Gastrocnemius medialis (tissue), 4 donors: ENCODE results near the gene NUDC. TPM values are rescaled to one million over a fixed set of nuclear protein-coding genes. Genes with fewer than 3 reads are reported as not detected.

Experiments
- ATAC-seq, 2 donors: fragments of 150-250 bp; one replicate each; pipeline ENCODE4 v1.9.1; 2016
- DNase-seq, 2 donors: peaks; one replicate each; pipeline ENCODE4 v3.0.0-alpha.2; 2019
- H3K27ac ChIP-seq, 4 donors: fragments of 200-600 bp; sonication (generic); 1 replicate in 1 of 4; 2 replicates in 3 of 4; pipeline ENCODE4 v1.5.1; 2016 to 2018; ENCODE audit warnings: mild to moderate bottlenecking in 2 of 4, moderate library complexity in 1 of 4
- H3K27me3 ChIP-seq, 3 donors: fragments of 200-600 bp; sonication (generic) in 2 of 3; 1 replicate in 1 of 3; 2 replicates in 2 of 3; pipeline versions ENCODE4 v1.5.1 to v1.6.0; 2016 to 2019; ENCODE audit warnings: mild to moderate bottlenecking in 1 of 3, moderate library complexity in 1 of 3
- H3K36me3 ChIP-seq, 2 donors: fragments of 200-600 bp; sonication (generic) in 1 of 2; one replicate each; pipeline ENCODE4 v1.5.1; 2017 to 2018
- H3K4me1 ChIP-seq, 2 donors: fragments of 200-600 bp; sonication (generic) in 1 of 2; one replicate each; pipeline ENCODE4 v1.5.1; 2016 to 2017; ENCODE audit warnings: mild to moderate bottlenecking in 2 of 2
- H3K4me3 ChIP-seq, 4 donors: fragments of 200-600 bp; sonication (generic) in 3 of 4; 1 replicate in 1 of 4; 2 replicates in 3 of 4; pipeline ENCODE4 v1.5.1; 2016 to 2019; ENCODE audit warnings: mild to moderate bottlenecking in 2 of 4
- H3K9me3 ChIP-seq, 3 donors: fragments of 200-600 bp; sonication (generic) in 2 of 3; 1 replicate in 1 of 3; 2 replicates in 2 of 3; pipeline ENCODE4 v1.5.1; 2016 to 2019
- POLR2A ChIP-seq, 2 donors: fragments of 450-650 bp; IDR thresholded peaks; one replicate each; pipeline ENCODE4 v1.6.1; 2017; ENCODE audit warnings: antibody characterized with exemption in 2 of 2, mild to moderate bottlenecking in 2 of 2, moderate library complexity in 2 of 2
- in situ Hi-C, 4 donors: fragments of 200-750 bp; cut with MboI; loops; one replicate each; pipeline versions ENCODE4 v1.15.0 to v1.8.0; 2017; ENCODE audit warnings: low sequenced_read_pairs in 4 of 4
- intact Hi-C: fragments of 100-400 bp; cut with DNase I; formaldehyde crosslinking; loops from one replicate; pipeline ENCODE4 v1.15.1; 2023; ENCODE audit warnings: low total_unique reads
- total RNA-seq, 4 donors: library from RNA; depleted of rRNA; stranded (reverse); fragments of >200 nt; gene quantifications; one replicate each; pipeline versions ENCODE4 v1.1.0 to v1.2.3, GENCODE V29; 2016
- TF ChIP-seq, protein P1 (sequence below), 5 experiments: fragments of 450-650 bp in 3 of 5; fragments of 200-600 bp in 2 of 5; sonication (generic) in 2 of 5; IDR thresholded peaks in 4 of 5; conservative IDR thresholded peaks in 1 of 5; 1 replicate in 4 of 5; 2 replicates in 1 of 5; pipeline ENCODE4 v1.5.1; 2016 to 2019; ENCODE audit warnings: antibody characterized with exemption in 5 of 5, mild to moderate bottlenecking in 3 of 5, moderate library complexity in 3 of 5

NUDC gene
- total RNA-seq, 4 donors from 2014 or later, result 39.9 to 83.5 (median 70.6) TPM

DNA sequence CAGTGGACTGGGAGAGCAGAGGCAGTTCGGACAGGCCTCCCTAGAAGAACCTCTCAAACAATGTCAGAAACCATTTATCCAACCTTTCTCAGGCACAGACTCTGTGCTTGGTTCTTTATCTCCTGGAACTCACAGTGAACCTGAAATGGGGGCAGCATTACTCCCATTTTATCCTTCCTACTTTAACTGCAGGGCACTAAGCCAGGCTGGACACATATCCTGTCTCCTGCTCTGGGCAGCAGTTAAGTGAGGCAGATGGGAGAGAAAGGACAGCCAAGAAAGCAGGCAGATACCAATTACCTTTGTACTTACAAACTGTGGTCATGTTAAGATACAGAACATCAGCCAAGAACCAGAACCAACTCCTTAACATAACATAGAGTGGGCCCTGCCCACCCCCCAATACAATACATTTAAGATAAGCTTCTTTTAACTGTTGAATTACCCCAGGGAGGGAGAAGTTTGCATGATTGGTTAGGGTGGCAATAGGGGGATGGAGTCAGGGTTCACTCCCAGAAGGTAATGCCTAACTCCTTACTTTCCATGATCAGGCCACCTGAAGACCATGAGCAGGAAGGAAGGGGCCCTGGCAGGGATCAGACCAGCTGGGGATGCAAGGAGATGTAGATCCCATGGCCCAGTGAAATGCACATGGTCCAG, 27.9 kb downstream of the NUDC start:
- DNase-seq (no peak), ATAC-seq (no peak)
- no peak overlapping the region for H3K27ac ChIP-seq
- H3K9me3 ChIP-seq, result no peaks in the 10 kb centered on the region
- intact Hi-C loops, result no loop called here
- peaks cover 3% of the 10 kb centered on the region in 2 donors for H3K4me1 ChIP-seq
- no peak for TF ChIP-seq POLR2A (IDR thresholded peaks at IDR 0.05)
- TF ChIP-seq, protein P1, sequence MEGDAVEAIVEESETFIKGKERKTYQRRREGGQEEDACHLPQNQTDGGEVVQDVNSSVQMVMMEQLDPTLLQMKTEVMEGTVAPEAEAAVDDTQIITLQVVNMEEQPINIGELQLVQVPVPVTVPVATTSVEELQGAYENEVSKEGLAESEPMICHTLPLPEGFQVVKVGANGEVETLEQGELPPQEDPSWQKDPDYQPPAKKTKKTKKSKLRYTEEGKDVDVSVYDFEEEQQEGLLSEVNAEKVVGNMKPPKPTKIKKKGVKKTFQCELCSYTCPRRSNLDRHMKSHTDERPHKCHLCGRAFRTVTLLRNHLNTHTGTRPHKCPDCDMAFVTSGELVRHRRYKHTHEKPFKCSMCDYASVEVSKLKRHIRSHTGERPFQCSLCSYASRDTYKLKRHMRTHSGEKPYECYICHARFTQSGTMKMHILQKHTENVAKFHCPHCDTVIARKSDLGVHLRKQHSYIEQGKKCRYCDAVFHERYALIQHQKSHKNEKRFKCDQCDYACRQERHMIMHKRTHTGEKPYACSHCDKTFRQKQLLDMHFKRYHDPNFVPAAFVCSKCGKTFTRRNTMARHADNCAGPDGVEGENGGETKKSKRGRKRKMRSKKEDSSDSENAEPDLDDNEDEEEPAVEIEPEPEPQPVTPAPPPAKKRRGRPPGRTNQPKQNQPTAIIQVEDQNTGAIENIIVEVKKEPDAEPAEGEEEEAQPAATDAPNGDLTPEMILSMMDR (IDR thresholded peaks at IDR 0.05 in 4 of 5, conservative IDR thresholded peaks at IDR 0.05 in 1 of 5), result no peak
- H3K4me3 ChIP-seq, result no peak overlapping the region
- no peaks in the 10 kb centered on the region for H3K27me3 ChIP-seq
- H3K36me3 ChIP-seq, result peaks cover 0 to 26% of the 10 kb centered on the region in 2 donors
- in situ Hi-C loops, result no loop called here

- in situ Hi-C loops (no loop called here), intact Hi-C loops (no loop called here)
- TF ChIP-seq, protein P1 (IDR thresholded peaks at IDR 0.05 in 4 of 5, conservative IDR thresholded peaks at IDR 0.05 in 1 of 5), result no peak
- no peak for TF ChIP-seq POLR2A (IDR thresholded peaks at IDR 0.05)
- no peaks in the 10 kb centered on the region for H3K27me3 ChIP-seq
- no peak for ATAC-seq
- no peak overlapping the region for H3K27ac ChIP-seq
- H3K4me3 ChIP-seq, result no peak overlapping the region
- peaks cover 0 to 20% of the 10 kb centered on the region in 2 donors for H3K36me3 ChIP-seq
- H3K4me1 ChIP-seq, result peaks cover 3% of the 10 kb centered on the region in 2 donors
- no peak for DNase-seq
- no peaks in the 10 kb centered on the region for H3K9me3 ChIP-seq
Measured at GRCh38 chr1:26949926-26950319, 28.4 kb downstream of the NUDC start.

DNA sequence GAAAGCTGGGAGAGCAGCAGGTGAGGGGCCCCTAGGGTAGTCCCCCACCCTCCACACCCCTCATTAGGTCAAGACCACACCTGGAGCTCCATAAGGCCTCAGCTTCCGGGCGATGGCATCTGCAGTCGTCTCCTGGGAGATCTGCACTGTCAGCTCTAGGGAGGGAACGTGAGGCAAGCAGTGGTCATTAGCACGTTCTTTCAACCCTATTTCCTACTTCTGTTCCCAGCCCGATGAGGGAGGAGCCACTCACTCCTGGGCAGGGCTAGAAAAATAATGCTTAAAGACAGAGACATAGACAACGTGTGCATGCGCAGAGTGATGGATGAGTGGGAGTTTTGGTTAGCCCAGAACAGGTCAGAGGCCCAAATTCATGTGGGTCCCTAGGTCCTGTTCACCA, 29.1 kb downstream of the NUDC start:
- in situ Hi-C loops, result no loop called here
- TF ChIP-seq POLR2A (IDR thresholded peaks at IDR 0.05), result no peak
- TF ChIP-seq, protein P1 (IDR thresholded peaks at IDR 0.05 in 4 of 5, conservative IDR thresholded peaks at IDR 0.05 in 1 of 5), result no peak
- ATAC-seq, result no peak
- peaks cover 3% of the 10 kb centered on the region in 2 donors for H3K4me1 ChIP-seq
- H3K9me3 ChIP-seq, result no peaks in the 10 kb centered on the region
- peaks cover 0 to 14% of the 10 kb centered on the region in 2 donors for H3K36me3 ChIP-seq
- H3K27me3 ChIP-seq, result no peaks in the 10 kb centered on the region
- DNase-seq, result no peak
- no peak overlapping the region for H3K4me3 ChIP-seq
- no peak overlapping the region for H3K27ac ChIP-seq
- intact Hi-C loops, result no loop called here

- TF ChIP-seq POLR2A (IDR thresholded peaks at IDR 0.05), result no peak
- TF ChIP-seq, protein P1 (IDR thresholded peaks at IDR 0.05 in 4 of 5, conservative IDR thresholded peaks at IDR 0.05 in 1 of 5), result no peak
- Histone ChIP-seq H3K36me3 (peaks cover 0 to 8% of the 10 kb centered on the region in 2 donors), H3K4me1 (peaks cover 3% of the 10 kb centered on the region in 2 donors), H3K27ac (no peak overlapping the region), H3K4me3 (no peak overlapping the region), H3K27me3 (peaks cover 0 to 4% (median 0%) of the 10 kb centered on the region in 3 donors), H3K9me3 (no peaks in the 10 kb centered on the region)
- intact Hi-C loops (no loop called here), in situ Hi-C loops (no loop called here)
- DNase-seq, result no peak
- no peak for ATAC-seq
Measured at GRCh38 chr1:26951216-26951615, 29.7 kb downstream of the NUDC start.
